Dendritic cell treated with granulocyte-macrophage colony-stimulating factor and Interleukin-4, amounts not matched to agents 40 ng/mL and 50 ng/mL, for 4 days (primary cell): Measurements from ENCODE around the gene KRTAP6-1.

Experiments used
- H3K27ac Mint-ChIP-seq: one replicate; pipeline ENCODE4 v1.8.0; 2022; ENCODE audit warnings: mild to moderate bottlenecking, mixed read lengths
- H3K27me3 Mint-ChIP-seq: one replicate; pipeline ENCODE4 v1.8.0; 2022; ENCODE audit warnings: mild to moderate bottlenecking, mixed read lengths
- H3K36me3 Mint-ChIP-seq: one replicate; pipeline ENCODE4 v1.8.0; 2022; ENCODE audit warnings: low read depth, mixed read lengths
- H3K4me1 Mint-ChIP-seq: one replicate; pipeline ENCODE4 v1.8.0; 2022; ENCODE audit warnings: low read depth, mixed read lengths
- H3K4me3 Mint-ChIP-seq: one replicate; pipeline ENCODE4 v1.8.0; 2022; ENCODE audit warnings: mild to moderate bottlenecking, moderate library complexity, mixed read lengths
- H3K9me3 Mint-ChIP-seq: one replicate; pipeline ENCODE4 v1.8.0; 2022; ENCODE audit warnings: mixed read lengths
- intact Hi-C: fragments of 100-400 bp; cut with micrococcal nuclease; formaldehyde crosslinking; loops from one replicate; pipeline ENCODE4 v1.15.0; 2022

The KRTAP6-1 gene

GRCh38 chr21:30612132-30612531 lies 1.6 kb downstream of the KRTAP6-1 start:
- H3K36me3 Mint-ChIP-seq: no peaks in the 10 kb centered on the region
- H3K27ac Mint-ChIP-seq: no peak overlapping the region
- H3K4me3 Mint-ChIP-seq: no peak overlapping the region
- H3K4me1 Mint-ChIP-seq: no peaks in the 10 kb centered on the region
- intact Hi-C loops: no loop called here
- no peaks in the 10 kb centered on the region for H3K27me3 Mint-ChIP-seq
- H3K9me3 Mint-ChIP-seq: peaks cover 20% of the 10 kb centered on the region

- H3K4me1 Mint-ChIP-seq: no peaks in the 10 kb centered on the region
- H3K27ac Mint-ChIP-seq: no peak overlapping the region
- no peaks in the 10 kb centered on the region for H3K36me3 Mint-ChIP-seq
- peaks cover 66% of the 10 kb centered on the region for H3K9me3 Mint-ChIP-seq
- no peak overlapping the region for H3K4me3 Mint-ChIP-seq
- intact Hi-C loops: no loop called here
- H3K27me3 Mint-ChIP-seq: no peaks in the 10 kb centered on the region
Measured at GRCh38 chr21:30605968-30606367, 7.8 kb downstream of the KRTAP6-1 start.

- Mint-ChIP-seq H3K27ac (no peak within 1 kb of the TSS), H3K36me3 (no peaks in the 10 kb centered on the region)
- intact Hi-C loops: no loop called here
Measured at GRCh38 chr21:30600787-30601186, 12.9 kb downstream of the KRTAP6-1 start, which contains the start of gene KRTAP22-1. Gene KRTAP22-1, plus strand, starts transcription at chr21:30601087.

GRCh38 chr21:30598802-30599201 lies 14.9 kb downstream of the KRTAP6-1 start, which contains the start of gene KRTAP6-2:
Gene KRTAP6-2, minus strand, starts transcription at chr21:30598902. Its CDS starts 28 bp downstream, at chr21:30598874.
- H3K36me3 Mint-ChIP-seq: no peaks in the 10 kb centered on the region
- no peaks in the 10 kb centered on the region for H3K27me3 Mint-ChIP-seq
- H3K4me1 Mint-ChIP-seq: no peaks in the 10 kb centered on the region
- H3K4me3 Mint-ChIP-seq: no peak within 1 kb of the TSS
- H3K27ac Mint-ChIP-seq: no peak within 1 kb of the TSS
- intact Hi-C loops: no loop called here
- peaks cover 31% of the 10 kb centered on the region for H3K9me3 Mint-ChIP-seq

More at GRCh38 chr21:30600787-30601186, 12.9 kb downstream of the KRTAP6-1 start, which contains the start of gene KRTAP22-1:
- Mint-ChIP-seq H3K27me3 (no peaks in the 10 kb centered on the region), H3K9me3 (peaks cover 51% of the 10 kb centered on the region), H3K4me1 (no peaks in the 10 kb centered on the region), H3K4me3 (no peak within 1 kb of the TSS)

GRCh38 chr21:30592140-30592539 lies 21.6 kb downstream of the KRTAP6-1 start, which contains the start of gene KRTAP6-3:
Gene KRTAP6-3, plus strand, starts transcription at chr21:30592440. Its CDS starts 6 bp downstream, at chr21:30592446.
- intact Hi-C loops: no loop called here
- H3K36me3 Mint-ChIP-seq: no peaks in the 10 kb centered on the region
- no peaks in the 10 kb centered on the region for H3K9me3 Mint-ChIP-seq
- H3K27ac Mint-ChIP-seq: no peak within 1 kb of the TSS
- H3K27me3 Mint-ChIP-seq: no peaks in the 10 kb centered on the region
- H3K4me1 Mint-ChIP-seq: no peaks in the 10 kb centered on the region
- H3K4me3 Mint-ChIP-seq: no peak within 1 kb of the TSS

GRCh38 chr21:30590297-30590696 lies 23.4 kb downstream of the KRTAP6-1 start, which contains the start of gene KRTAP22-2:
Gene KRTAP22-2, minus strand, starts transcription at chr21:30590397.
- H3K27ac Mint-ChIP-seq: no peak within 1 kb of the TSS
- H3K4me1 Mint-ChIP-seq: no peaks in the 10 kb centered on the region
- no peak within 1 kb of the TSS for H3K4me3 Mint-ChIP-seq
- no peaks in the 10 kb centered on the region for H3K36me3 Mint-ChIP-seq
- no peaks in the 10 kb centered on the region for H3K27me3 Mint-ChIP-seq
- intact Hi-C loops: no loop called here
- H3K9me3 Mint-ChIP-seq: peaks cover 2% of the 10 kb centered on the region

- Mint-ChIP-seq H3K9me3 (peaks cover 18% of the 10 kb centered on the region), H3K4me1 (no peaks in the 10 kb centered on the region), H3K36me3 (no peaks in the 10 kb centered on the region), H3K27me3 (no peaks in the 10 kb centered on the region), H3K27ac (no peak overlapping the region), H3K4me3 (no peak overlapping the region)
- intact Hi-C loops: no loop called here
Measured at GRCh38 chr21:30582870-30583269, 30.9 kb downstream of the KRTAP6-1 start.

- Mint-ChIP-seq H3K27me3 (no peaks in the 10 kb centered on the region), H3K36me3 (no peaks in the 10 kb centered on the region), H3K9me3 (peaks cover 14% of the 10 kb centered on the region), H3K4me1 (no peaks in the 10 kb centered on the region), H3K4me3 (no peak overlapping the region), H3K27ac (no peak overlapping the region)
- intact Hi-C loops: no loop called here
Measured at GRCh38 chr21:30580132-30580531, 33.6 kb downstream of the KRTAP6-1 start.

GRCh38 chr21:30579346-30579745 lies 34.4 kb downstream of the KRTAP6-1 start:
- Mint-ChIP-seq H3K4me3 (no peak overlapping the region), H3K27ac (no peak overlapping the region), H3K36me3 (no peaks in the 10 kb centered on the region), H3K4me1 (no peaks in the 10 kb centered on the region), H3K9me3 (peaks cover 6% of the 10 kb centered on the region), H3K27me3 (no peaks in the 10 kb centered on the region)
- intact Hi-C loops: no loop called here

- Mint-ChIP-seq H3K9me3 (no peaks in the 10 kb centered on the region), H3K27ac (no peak overlapping the region), H3K4me1 (no peaks in the 10 kb centered on the region), H3K4me3 (no peak overlapping the region), H3K36me3 (no peaks in the 10 kb centered on the region), H3K27me3 (no peaks in the 10 kb centered on the region)
- intact Hi-C loops: no loop called here
Measured at GRCh38 chr21:30577766-30578165, 36.0 kb downstream of the KRTAP6-1 start.

- no peak overlapping the region for H3K4me3 Mint-ChIP-seq
- no peaks in the 10 kb centered on the region for H3K27me3 Mint-ChIP-seq
- H3K9me3 Mint-ChIP-seq: no peaks in the 10 kb centered on the region
- no peaks in the 10 kb centered on the region for H3K4me1 Mint-ChIP-seq
- H3K27ac Mint-ChIP-seq: no peak overlapping the region
- no peaks in the 10 kb centered on the region for H3K36me3 Mint-ChIP-seq
- intact Hi-C loops: no loop called here
Measured at GRCh38 chr21:30567617-30568016, 46.1 kb downstream of the KRTAP6-1 start.

GRCh38 chr21:30563630-30564029 lies 50.1 kb downstream of the KRTAP6-1 start:
- H3K36me3 Mint-ChIP-seq: no peaks in the 10 kb centered on the region
- no peak overlapping the region for H3K4me3 Mint-ChIP-seq
- intact Hi-C loops: no loop called here
- H3K9me3 Mint-ChIP-seq: no peaks in the 10 kb centered on the region
- H3K27me3 Mint-ChIP-seq: no peaks in the 10 kb centered on the region
- H3K27ac Mint-ChIP-seq: no peak overlapping the region
- no peaks in the 10 kb centered on the region for H3K4me1 Mint-ChIP-seq
